ENCODE results near the gene KRT32.
A peak's percentile ranks its signal among the peaks of the same experiment; 100 is the strongest.

KRT32 gene

GRCh38 chr17:41486809-41487530, 19.8 kb upstream of the KRT32 start:
- DNase-seq, result peak; percentile 69 to 83
- no peak for TF ChIP-seq GATA1 (IDR thresholded peaks at IDR 0.05; ENCODE audit: low read depth, low read length)
- no peak for TF ChIP-seq POLR2A (IDR thresholded peaks at IDR 0.05; ENCODE audit: low read length)

GRCh38 chr17:41486316-41486715, 19.1 kb upstream of the KRT32 start:
- TF ChIP-seq GATA1 (IDR thresholded peaks at IDR 0.05; ENCODE audit: low read depth, low read length) (no peak), POLR2A (IDR thresholded peaks at IDR 0.05; ENCODE audit: low read length) (no peak)
- DNase-seq, result no peak

- no peak for DNase-seq
- TF ChIP-seq POLR2A (IDR thresholded peaks at IDR 0.05; ENCODE audit: low read length) (no peak), GATA1 (IDR thresholded peaks at IDR 0.05; ENCODE audit: low read depth, low read length) (no peak)
Measured at GRCh38 chr17:41484920-41485904, 18.0 kb upstream of the KRT32 start.

- peak in 1 of 2 experiments; percentile 60 for DNase-seq
- TF ChIP-seq GATA1 (IDR thresholded peaks at IDR 0.05; ENCODE audit: low read depth, low read length), result no peak
- no peak for TF ChIP-seq POLR2A (IDR thresholded peaks at IDR 0.05; ENCODE audit: low read length)
Measured at GRCh38 chr17:41483991-41484826, 17.0 kb upstream of the KRT32 start.

- no peak for TF ChIP-seq POLR2A (IDR thresholded peaks at IDR 0.05; ENCODE audit: low read length)
- TF ChIP-seq GATA1 (IDR thresholded peaks at IDR 0.05; ENCODE audit: low read depth, low read length), result no peak
- no peak for DNase-seq
Measured at GRCh38 chr17:41483531-41483930, 16.3 kb upstream of the KRT32 start.

GRCh38 chr17:41481036-41481435, 13.8 kb upstream of the KRT32 start, which contains the start of gene KRT35:
TSS of gene KRT35 (minus strand) at chr17:41481151. CDS start at chr17:41481097, 54 bp downstream.
- no peak for DNase-seq
- TF ChIP-seq POLR2A (IDR thresholded peaks at IDR 0.05; ENCODE audit: low read length), result no peak
- TF ChIP-seq GATA1 (IDR thresholded peaks at IDR 0.05; ENCODE audit: low read depth, low read length), result no peak

GRCh38 chr17:41480581-41480980, 13.4 kb upstream of the KRT32 start:
- no peak for DNase-seq
- no peak for TF ChIP-seq GATA1 (IDR thresholded peaks at IDR 0.05; ENCODE audit: low read depth, low read length)
- no peak for TF ChIP-seq POLR2A (IDR thresholded peaks at IDR 0.05; ENCODE audit: low read length)

GRCh38 chr17:41480136-41480535, 12.9 kb upstream of the KRT32 start:
- no peak for TF ChIP-seq GATA1 (IDR thresholded peaks at IDR 0.05; ENCODE audit: low read depth, low read length)
- TF ChIP-seq POLR2A (IDR thresholded peaks at IDR 0.05; ENCODE audit: low read length), result no peak
- DNase-seq, result no peak

- no peak for DNase-seq
- TF ChIP-seq GATA1 (IDR thresholded peaks at IDR 0.05; ENCODE audit: low read depth, low read length) (no peak), POLR2A (IDR thresholded peaks at IDR 0.05; ENCODE audit: low read length) (no peak)
Measured at GRCh38 chr17:41478237-41478636, 11.1 kb upstream of the KRT32 start.

- no peak for TF ChIP-seq GATA1 (IDR thresholded peaks at IDR 0.05; ENCODE audit: low read depth, low read length)
- no peak for TF ChIP-seq POLR2A (IDR thresholded peaks at IDR 0.05; ENCODE audit: low read length)
Measured at GRCh38 chr17:41476866-41477815, 10.0 kb upstream of the KRT32 start.

GRCh38 chr17:41475421-41475820, 8.2 kb upstream of the KRT32 start:
- no peak for TF ChIP-seq GATA1 (IDR thresholded peaks at IDR 0.05; ENCODE audit: low read depth, low read length)
- no peak for TF ChIP-seq POLR2A (IDR thresholded peaks at IDR 0.05; ENCODE audit: low read length)
- no peak for DNase-seq

More at GRCh38 chr17:41476866-41477815, 10.0 kb upstream of the KRT32 start:
- no peak for DNase-seq

- no peak for DNase-seq
Measured at GRCh38 chr17:41474863-41475262, 7.7 kb upstream of the KRT32 start.

More at GRCh38 chr17:41474863-41475262, 7.7 kb upstream of the KRT32 start:
- TF ChIP-seq GATA1 (IDR thresholded peaks at IDR 0.05; ENCODE audit: low read depth, low read length) (no peak), POLR2A (IDR thresholded peaks at IDR 0.05; ENCODE audit: low read length) (no peak)
